ENCODE results near the gene FAM227A.

DNA sequence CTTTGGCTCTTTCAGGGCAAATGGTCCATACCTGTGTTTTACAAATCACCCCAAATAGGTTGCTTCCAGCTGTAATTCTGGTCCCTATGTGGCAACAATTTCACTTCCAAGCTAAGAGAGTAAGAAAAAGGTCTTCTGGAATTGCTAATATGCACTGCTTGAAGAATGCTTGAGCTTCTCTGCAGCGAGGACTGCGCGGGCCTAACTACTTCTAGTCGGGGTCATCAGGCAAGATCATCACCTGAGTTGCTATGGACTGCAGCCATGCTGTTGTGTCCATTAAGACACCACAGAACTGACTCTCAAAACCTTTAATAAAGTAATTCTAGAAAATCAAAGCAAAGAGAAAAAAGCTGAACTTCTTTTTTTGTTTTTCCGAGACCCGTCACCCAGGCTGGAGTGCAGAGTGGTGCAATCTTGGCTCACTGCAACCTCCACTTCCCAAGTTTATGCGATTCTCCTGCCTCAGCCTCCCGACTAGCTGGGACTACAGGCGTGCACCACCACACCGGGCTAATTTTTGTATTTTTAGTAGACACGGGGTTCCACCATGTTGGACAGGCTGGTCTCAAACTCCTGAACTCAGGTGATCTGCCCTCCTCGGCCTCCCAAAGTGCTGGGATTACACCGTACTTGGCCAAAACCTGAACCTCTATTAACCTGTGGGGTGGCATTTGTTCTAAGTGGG lies 42.4 kb upstream of the FAM227A start:
- TF ChIP-seq EZH2 (IDR thresholded peaks at IDR 0.05; ENCODE audit: borderline replicate concordance, low read length), result no peak
- TF ChIP-seq, protein P1, sequence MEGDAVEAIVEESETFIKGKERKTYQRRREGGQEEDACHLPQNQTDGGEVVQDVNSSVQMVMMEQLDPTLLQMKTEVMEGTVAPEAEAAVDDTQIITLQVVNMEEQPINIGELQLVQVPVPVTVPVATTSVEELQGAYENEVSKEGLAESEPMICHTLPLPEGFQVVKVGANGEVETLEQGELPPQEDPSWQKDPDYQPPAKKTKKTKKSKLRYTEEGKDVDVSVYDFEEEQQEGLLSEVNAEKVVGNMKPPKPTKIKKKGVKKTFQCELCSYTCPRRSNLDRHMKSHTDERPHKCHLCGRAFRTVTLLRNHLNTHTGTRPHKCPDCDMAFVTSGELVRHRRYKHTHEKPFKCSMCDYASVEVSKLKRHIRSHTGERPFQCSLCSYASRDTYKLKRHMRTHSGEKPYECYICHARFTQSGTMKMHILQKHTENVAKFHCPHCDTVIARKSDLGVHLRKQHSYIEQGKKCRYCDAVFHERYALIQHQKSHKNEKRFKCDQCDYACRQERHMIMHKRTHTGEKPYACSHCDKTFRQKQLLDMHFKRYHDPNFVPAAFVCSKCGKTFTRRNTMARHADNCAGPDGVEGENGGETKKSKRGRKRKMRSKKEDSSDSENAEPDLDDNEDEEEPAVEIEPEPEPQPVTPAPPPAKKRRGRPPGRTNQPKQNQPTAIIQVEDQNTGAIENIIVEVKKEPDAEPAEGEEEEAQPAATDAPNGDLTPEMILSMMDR (conservative IDR thresholded peaks at IDR 0.05 in 1 of 2, IDR thresholded peaks at IDR 0.05 in 1 of 2; ENCODE audit: extremely low read depth in 1 of 2, insufficient read depth in 1 of 2, low read depth in 1 of 2, low read length in 2 of 2), result no peak
